Measurements from ENCODE around the gene PPP1R1C. TPM values are rescaled to one million over a fixed set of nuclear protein-coding genes. Genes with fewer than 3 reads are reported as not detected.

Gene PPP1R1C
- total RNA-seq, 2 donors from 2014 or later = not detected

DNA sequence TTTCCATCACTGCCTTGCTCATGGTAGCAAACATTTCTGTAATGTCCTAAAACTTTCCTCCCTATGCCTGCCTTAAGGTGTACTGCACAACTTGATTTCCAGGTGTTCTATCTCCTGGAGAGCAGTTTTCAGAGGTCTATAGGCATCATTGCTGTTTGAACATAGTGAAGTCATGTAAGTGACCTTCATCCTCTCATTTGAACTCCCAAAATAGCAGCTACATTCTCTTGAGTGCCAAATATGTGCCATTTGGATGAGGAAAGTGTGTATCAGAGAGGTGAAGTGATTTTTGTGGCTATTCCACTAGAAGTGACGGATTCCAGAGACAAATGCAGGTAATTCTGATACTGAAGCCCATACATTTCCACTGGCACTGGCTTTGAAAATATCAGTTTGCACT is 3.4 kb downstream of the PPP1R1C start:
- no peaks in the 10 kb centered on the region for H3K36me3 ChIP-seq
- H3K9me3 ChIP-seq = no peaks in the 10 kb centered on the region
- DNase-seq (ENCODE audit: low spot score) = no peak
- no peaks in the 10 kb centered on the region for H3K27me3 ChIP-seq (replicated peaks; ENCODE audit: insufficient read depth)
- peaks cover 12 to 16% of the 10 kb centered on the region in 2 donors for H3K4me1 ChIP-seq (ENCODE audit: control insufficient read depth in 1 of 2, low read depth in 2 of 2)
- H3K4me3 ChIP-seq = no peak overlapping the region
- TF ChIP-seq, protein P1, sequence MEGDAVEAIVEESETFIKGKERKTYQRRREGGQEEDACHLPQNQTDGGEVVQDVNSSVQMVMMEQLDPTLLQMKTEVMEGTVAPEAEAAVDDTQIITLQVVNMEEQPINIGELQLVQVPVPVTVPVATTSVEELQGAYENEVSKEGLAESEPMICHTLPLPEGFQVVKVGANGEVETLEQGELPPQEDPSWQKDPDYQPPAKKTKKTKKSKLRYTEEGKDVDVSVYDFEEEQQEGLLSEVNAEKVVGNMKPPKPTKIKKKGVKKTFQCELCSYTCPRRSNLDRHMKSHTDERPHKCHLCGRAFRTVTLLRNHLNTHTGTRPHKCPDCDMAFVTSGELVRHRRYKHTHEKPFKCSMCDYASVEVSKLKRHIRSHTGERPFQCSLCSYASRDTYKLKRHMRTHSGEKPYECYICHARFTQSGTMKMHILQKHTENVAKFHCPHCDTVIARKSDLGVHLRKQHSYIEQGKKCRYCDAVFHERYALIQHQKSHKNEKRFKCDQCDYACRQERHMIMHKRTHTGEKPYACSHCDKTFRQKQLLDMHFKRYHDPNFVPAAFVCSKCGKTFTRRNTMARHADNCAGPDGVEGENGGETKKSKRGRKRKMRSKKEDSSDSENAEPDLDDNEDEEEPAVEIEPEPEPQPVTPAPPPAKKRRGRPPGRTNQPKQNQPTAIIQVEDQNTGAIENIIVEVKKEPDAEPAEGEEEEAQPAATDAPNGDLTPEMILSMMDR (IDR thresholded peaks at IDR 0.05) = no peak
- H3K27ac ChIP-seq = no peak overlapping the region
- ATAC-seq (ENCODE audit: insufficient number of reproducible peaks, low FRiP score, low read depth) = no peak

DNA sequence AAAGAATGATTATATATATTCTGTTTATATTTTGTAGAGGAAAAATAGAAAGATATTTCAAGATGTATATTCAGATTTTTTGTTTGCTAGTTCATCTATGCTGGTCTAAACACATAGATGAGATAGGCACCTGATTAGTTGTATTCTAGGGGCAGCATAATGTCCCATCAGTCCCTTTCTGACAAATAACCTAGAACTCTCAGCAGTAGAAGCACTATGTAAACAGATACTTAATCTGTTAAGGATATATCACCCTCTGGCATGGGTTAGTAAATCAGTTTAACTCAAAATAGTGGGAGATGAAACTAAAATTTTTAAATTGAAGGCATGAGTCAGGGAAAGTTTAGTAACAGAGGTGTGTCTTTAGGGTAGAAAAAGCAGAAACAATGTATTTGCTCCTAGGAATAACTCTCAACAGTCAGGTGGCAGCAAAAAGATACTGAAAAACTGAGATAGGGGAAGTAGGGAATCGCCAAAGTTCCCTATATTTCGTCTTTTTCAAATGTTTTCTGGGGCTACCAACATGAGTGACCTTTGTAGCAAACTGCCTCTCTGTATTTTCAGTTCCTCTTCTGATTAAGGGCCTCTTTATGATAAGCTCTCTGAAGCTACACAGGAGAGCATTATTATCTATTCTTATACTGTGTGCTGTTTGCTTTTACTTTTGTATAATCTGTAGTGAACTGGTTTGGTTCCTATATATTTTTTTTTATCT is 5.7 kb downstream of the PPP1R1C start:
- Histone ChIP-seq H3K36me3 (no peaks in the 10 kb centered on the region), H3K4me1 (ENCODE audit: control insufficient read depth in 1 of 2, low read depth in 2 of 2) (no peaks in the 10 kb centered on the region), H3K4me3 (no peak overlapping the region), H3K27me3 (replicated peaks; ENCODE audit: insufficient read depth) (no peaks in the 10 kb centered on the region), H3K27ac (no peak overlapping the region), H3K9me3 (no peaks in the 10 kb centered on the region)
- TF ChIP-seq, protein P1 (IDR thresholded peaks at IDR 0.05) = no peak
- no peak for DNase-seq (ENCODE audit: low spot score)
- ATAC-seq (ENCODE audit: insufficient number of reproducible peaks, low FRiP score, low read depth) = no peak

DNA sequence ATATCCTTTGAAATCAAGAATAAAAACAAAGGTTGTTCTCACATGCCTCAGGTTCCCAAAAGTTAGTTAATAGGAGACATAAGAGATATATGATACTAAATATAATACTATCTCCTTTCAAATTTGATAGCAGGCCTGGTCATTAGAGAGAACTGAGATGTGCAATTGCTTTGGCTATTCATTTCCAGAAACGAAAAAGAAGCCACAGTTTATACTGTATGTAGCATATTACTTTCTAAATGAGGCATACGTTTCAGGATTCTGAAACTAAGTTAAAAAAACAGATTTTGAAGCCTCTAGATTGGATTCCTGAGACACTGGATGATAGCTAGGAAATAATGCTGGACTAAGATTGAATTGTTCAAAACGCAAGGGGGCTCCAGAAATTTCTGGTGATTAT is 7.1 kb downstream of the PPP1R1C start:
- Histone ChIP-seq H3K4me3 (no peak overlapping the region), H3K27me3 (replicated peaks; ENCODE audit: insufficient read depth) (no peaks in the 10 kb centered on the region), H3K9me3 (no peaks in the 10 kb centered on the region), H3K4me1 (ENCODE audit: control insufficient read depth in 1 of 2, low read depth in 2 of 2) (no peaks in the 10 kb centered on the region), H3K27ac (no peak overlapping the region), H3K36me3 (no peaks in the 10 kb centered on the region)
- DNase-seq (ENCODE audit: low spot score) (no peak), ATAC-seq (ENCODE audit: insufficient number of reproducible peaks, low FRiP score, low read depth) (no peak)
- TF ChIP-seq, protein P1 (IDR thresholded peaks at IDR 0.05) = no peak

DNA sequence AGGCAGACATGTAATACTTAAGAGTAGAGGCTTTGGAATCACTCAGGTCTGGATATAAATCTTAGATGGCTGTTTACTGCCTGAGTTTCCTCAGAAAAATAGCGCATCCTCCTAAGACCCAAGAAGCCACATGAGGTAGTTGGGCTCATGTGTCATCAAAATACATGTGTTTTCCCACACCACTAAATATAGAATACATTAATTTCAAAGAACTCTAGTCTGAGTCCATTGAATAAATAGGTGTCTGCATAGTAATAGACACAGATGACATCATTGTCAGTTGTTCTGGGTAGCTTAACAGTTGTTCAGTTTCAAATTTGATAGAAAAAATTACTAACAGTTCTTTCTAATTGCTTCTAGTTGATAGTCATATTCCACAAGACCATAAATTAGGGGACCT is 9.6 kb downstream of the PPP1R1C start:
- TF ChIP-seq, protein P1 (IDR thresholded peaks at IDR 0.05) = no peak
- no peak for ATAC-seq (ENCODE audit: insufficient number of reproducible peaks, low FRiP score, low read depth)
- Histone ChIP-seq H3K36me3 (no peaks in the 10 kb centered on the region), H3K27ac (no peak overlapping the region), H3K27me3 (replicated peaks; ENCODE audit: insufficient read depth) (no peaks in the 10 kb centered on the region), H3K9me3 (no peaks in the 10 kb centered on the region), H3K4me3 (no peak overlapping the region), H3K4me1 (ENCODE audit: control insufficient read depth in 1 of 2, low read depth in 2 of 2) (no peaks in the 10 kb centered on the region)
- no peak for DNase-seq (ENCODE audit: low spot score)

DNA sequence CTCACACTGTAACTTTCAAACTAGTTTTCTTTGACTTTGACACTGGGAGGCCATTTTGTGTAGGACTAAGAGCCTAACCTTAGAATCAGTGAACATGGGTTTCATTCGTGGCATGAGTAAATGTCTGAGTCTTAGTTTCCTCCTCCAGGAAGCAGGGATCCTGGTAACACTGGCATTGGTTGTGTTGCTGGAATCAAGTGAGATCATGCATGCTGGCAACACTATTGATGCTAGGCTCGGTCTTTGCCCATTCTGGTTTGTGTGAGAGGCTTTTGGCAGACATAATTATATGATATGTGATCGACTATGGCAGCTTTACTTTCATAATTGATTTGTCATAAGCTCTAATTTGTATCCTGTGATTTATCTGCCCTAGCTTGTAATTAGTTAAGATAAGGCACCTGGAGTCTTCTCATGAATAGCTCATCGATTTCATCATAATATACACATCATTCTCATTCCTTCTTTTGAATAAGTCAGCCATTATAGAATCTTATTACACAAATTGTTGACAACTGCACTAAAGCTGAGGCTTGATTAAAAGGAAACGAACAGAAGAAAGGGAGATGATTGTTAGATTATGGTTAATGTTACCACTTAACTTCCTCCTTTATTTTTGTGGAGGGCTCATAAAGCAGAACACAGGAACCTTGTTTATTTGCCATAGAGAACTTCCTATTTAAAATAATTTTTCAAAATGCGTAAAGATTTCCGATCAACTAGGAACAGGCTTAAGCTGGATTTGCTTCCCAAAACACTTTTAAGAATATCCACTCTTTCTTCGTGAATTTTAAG is 12.6 kb downstream of the PPP1R1C start:
- DNase-seq (ENCODE audit: low spot score) = no peak
- Histone ChIP-seq H3K4me3 (no peak overlapping the region), H3K9me3 (no peaks in the 10 kb centered on the region), H3K4me1 (ENCODE audit: control insufficient read depth in 1 of 2, low read depth in 2 of 2) (no peaks in the 10 kb centered on the region), H3K27me3 (replicated peaks; ENCODE audit: insufficient read depth) (no peaks in the 10 kb centered on the region), H3K36me3 (no peaks in the 10 kb centered on the region), H3K27ac (no peak overlapping the region)
- TF ChIP-seq, protein P1 (IDR thresholded peaks at IDR 0.05) = no peak
- ATAC-seq (ENCODE audit: insufficient number of reproducible peaks, low FRiP score, low read depth) = no peak

Measured in thoracic aorta (tissue), 2 donors.